Thyroid gland (tissue), 4 donors: ENCODE measurements around the gene TUBA4A.

ENCODE experiments used
- CTCF ChIP-seq, 6 experiments: fragments of 200-600 bp in 3 of 6; fragments of 450-650 bp in 3 of 6; sonication (generic) in 3 of 6; IDR thresholded peaks; one replicate each; pipeline ENCODE4 v1.5.1; 2016 to 2019; ENCODE audit warnings: antibody characterized with exemption in 6 of 6, mild to moderate bottlenecking in 2 of 6, inconsistent platforms in 1 of 6, moderate library complexity in 1 of 6
- POLR2A ChIP-seq, 2 donors: fragments of 450-650 bp; IDR thresholded peaks; one replicate each; pipeline ENCODE4 v1.6.1; 2017; ENCODE audit warnings: antibody characterized with exemption in 2 of 2, mild to moderate bottlenecking in 2 of 2, moderate library complexity in 1 of 2

GRCh38 chr2:219213026-219213415 lies 40.7 kb downstream of the TUBA4A start:
- TF ChIP-seq CTCF (IDR thresholded peaks at IDR 0.05), result no peak
- TF ChIP-seq POLR2A (IDR thresholded peaks at IDR 0.05), result no peak
